Mucosa of descending colon (tissue), 3 donors: ENCODE results near the gene HBG1. TPM values are rescaled to one million over a fixed set of nuclear protein-coding genes. Genes with fewer than 3 reads are reported as not detected.

Experiments
- ATAC-seq: fragments of 200-7000 bp; cut with Tn5 transposase; one replicate; pipeline ENCODE4 v1.9.1; 2020; ENCODE audit warnings: mild to moderate bottlenecking, moderate library complexity
- DNase-seq, 3 donors: peaks; one replicate each; pipeline ENCODE4 v3.0.0-alpha.2; 2020
- H3K36me3 ChIP-seq: fragments of 200-600 bp; one replicate; pipeline ENCODE4 v1.8.0; 2021; ENCODE audit warnings: low read depth, mild to moderate bottlenecking
- H3K4me1 ChIP-seq: fragments of 200-600 bp; one replicate; pipeline ENCODE4 v1.8.0; 2021; ENCODE audit warnings: low read depth, mild to moderate bottlenecking
- H3K4me3 ChIP-seq: fragments of 200-600 bp; one replicate; pipeline ENCODE4 v1.8.0; 2021; ENCODE audit warnings: mild to moderate bottlenecking
- H3K9me3 ChIP-seq: fragments of 200-600 bp; one replicate; pipeline ENCODE4 v1.8.0; 2021; ENCODE audit warnings: mild to moderate bottlenecking
- intact Hi-C, 2 donors: fragments of 100-400 bp; cut with DNase I in 1 of 2; cut with micrococcal nuclease in 1 of 2; formaldehyde crosslinking; loops; one replicate each; pipeline versions ENCODE4 v1.11.0 to v1.11.1; 2022; cut with DNase I, micrococcal nuclease
- total RNA-seq, 3 donors: library from RNA; stranded (reverse); fragmentation: NEBNext Ultra II Directional in 2 of 3; extraction: Animal tissue kit (Norgen Biotek cat#: 25700) in 2 of 3; gene quantifications; one replicate each; pipeline versions ENCODE4 v1.2.1 to v1.2.4, GENCODE V29; 2021 to 2023
- TF ChIP-seq, protein P1 (sequence below): fragments of 200-600 bp; IDR thresholded peaks from one replicate; pipeline ENCODE4 v1.8.0; 2022; ENCODE audit warnings: antibody characterized with exemption, mild to moderate bottlenecking
- donor health status: DM: no; HTN: no; CAD: no; lungs with moderate emphysema.
- donor health status: DM: no; HTN: no; CAD: no.
- donor health status: DM: no; HTN: yes; CAD: no.

Gene HBG1
- total RNA-seq, 3 donors from 2014 or later: not detected

DNA sequence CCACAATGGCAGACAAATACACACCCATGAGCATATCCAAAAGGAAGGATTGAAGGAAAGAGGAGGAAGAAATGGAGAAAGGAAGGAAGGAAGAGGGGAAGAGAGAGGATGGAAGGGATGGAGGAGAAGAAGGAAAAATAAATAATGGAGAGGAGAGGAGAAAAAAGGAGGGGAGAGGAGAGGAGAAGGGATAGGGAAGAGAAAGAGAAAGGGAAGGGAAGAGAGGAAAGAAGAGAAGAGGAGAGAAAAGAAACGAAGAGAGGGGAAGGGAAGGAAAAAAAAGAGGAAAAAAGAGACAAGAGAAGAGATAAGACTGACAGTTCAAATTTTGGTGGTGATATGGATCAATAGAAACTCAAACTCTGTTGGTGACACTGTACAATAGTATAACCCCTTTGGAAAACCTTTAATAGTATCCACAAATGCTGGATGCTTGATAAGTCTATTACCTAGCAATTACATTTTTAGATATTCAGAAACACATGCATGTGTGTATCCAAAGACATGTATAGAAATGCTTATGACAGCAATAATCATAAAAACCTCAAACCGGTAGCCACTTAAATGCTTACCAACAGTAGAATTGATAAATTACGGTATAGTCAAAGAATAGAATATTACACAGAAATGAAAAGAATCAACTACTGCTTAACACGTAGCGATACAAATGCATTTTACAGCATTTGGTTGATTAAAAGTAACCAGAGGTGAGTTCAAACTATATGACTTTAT, 14.1 kb downstream of the HBG1 start:
- no peaks in the 10 kb centered on the region for H3K36me3 ChIP-seq
- TF ChIP-seq, protein P1, sequence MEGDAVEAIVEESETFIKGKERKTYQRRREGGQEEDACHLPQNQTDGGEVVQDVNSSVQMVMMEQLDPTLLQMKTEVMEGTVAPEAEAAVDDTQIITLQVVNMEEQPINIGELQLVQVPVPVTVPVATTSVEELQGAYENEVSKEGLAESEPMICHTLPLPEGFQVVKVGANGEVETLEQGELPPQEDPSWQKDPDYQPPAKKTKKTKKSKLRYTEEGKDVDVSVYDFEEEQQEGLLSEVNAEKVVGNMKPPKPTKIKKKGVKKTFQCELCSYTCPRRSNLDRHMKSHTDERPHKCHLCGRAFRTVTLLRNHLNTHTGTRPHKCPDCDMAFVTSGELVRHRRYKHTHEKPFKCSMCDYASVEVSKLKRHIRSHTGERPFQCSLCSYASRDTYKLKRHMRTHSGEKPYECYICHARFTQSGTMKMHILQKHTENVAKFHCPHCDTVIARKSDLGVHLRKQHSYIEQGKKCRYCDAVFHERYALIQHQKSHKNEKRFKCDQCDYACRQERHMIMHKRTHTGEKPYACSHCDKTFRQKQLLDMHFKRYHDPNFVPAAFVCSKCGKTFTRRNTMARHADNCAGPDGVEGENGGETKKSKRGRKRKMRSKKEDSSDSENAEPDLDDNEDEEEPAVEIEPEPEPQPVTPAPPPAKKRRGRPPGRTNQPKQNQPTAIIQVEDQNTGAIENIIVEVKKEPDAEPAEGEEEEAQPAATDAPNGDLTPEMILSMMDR: no peak
- H3K4me3 ChIP-seq: no peak overlapping the region
- intact Hi-C loops: no loop called here
- DNase-seq (no peak), ATAC-seq (no peak)
- no peaks in the 10 kb centered on the region for H3K4me1 ChIP-seq
- H3K9me3 ChIP-seq: no peaks in the 10 kb centered on the region

GRCh38 chr11:5234381-5234834, 15.2 kb downstream of the HBG1 start, which contains the start of gene HBD:
Gene HBD (minus strand): TSS chr11:5234483. CDS start chr11:5234433, 50 bp downstream.
- Histone ChIP-seq H3K9me3 (no peaks in the 10 kb centered on the region), H3K4me3 (no peak within 1 kb of the TSS), H3K36me3 (no peaks in the 10 kb centered on the region), H3K4me1 (no peaks in the 10 kb centered on the region)
- TF ChIP-seq, protein P1: no peak
- no peak for DNase-seq
- intact Hi-C loops: no loop called here
- no peak for ATAC-seq

- TF ChIP-seq, protein P1: no peak
- no peaks in the 10 kb centered on the region for H3K9me3 ChIP-seq
- H3K36me3 ChIP-seq: no peaks in the 10 kb centered on the region
- no peak for DNase-seq
- ATAC-seq: no peak
- H3K4me3 ChIP-seq: no peak overlapping the region
- intact Hi-C loops: no loop called here
- no peaks in the 10 kb centered on the region for H3K4me1 ChIP-seq
Measured at GRCh38 chr11:5233307-5233706, 16.4 kb downstream of the HBG1 start.

DNA sequence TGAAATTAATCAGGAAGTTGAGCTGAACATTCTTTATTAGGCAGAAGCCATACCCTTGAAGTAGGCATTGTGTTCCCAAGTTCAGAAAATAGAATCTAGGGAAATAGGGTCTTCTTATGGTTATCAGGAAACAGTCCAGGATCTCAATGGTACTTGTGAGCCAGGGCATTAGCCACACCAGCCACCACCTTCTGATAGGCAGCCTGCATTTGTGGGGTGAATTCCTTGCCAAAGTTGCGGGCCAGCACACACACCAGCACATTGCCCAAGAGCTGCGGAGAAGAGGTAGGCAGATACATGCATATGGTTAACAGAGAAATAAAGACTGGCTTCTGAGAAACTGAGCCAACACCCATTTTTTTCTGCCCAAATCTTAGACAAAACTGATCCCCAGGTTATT, 16.8 kb downstream of the HBG1 start:
- ATAC-seq (no peak), DNase-seq (no peak)
- TF ChIP-seq, protein P1: no peak
- Histone ChIP-seq H3K36me3 (no peaks in the 10 kb centered on the region), H3K4me3 (no peak overlapping the region), H3K4me1 (no peaks in the 10 kb centered on the region), H3K9me3 (no peaks in the 10 kb centered on the region)
- intact Hi-C loops: no loop called here

- no peaks in the 10 kb centered on the region for H3K36me3 ChIP-seq
- TF ChIP-seq, protein P1: no peak
- DNase-seq: no peak
- no peak overlapping the region for H3K4me3 ChIP-seq
- H3K9me3 ChIP-seq: no peaks in the 10 kb centered on the region
- intact Hi-C loops: no loop called here
- H3K4me1 ChIP-seq: no peaks in the 10 kb centered on the region
- ATAC-seq: no peak
Measured at GRCh38 chr11:5232176-5232575, 17.5 kb downstream of the HBG1 start.
